Measurements from ENCODE around the gene HOOK1.

- TF ChIP-seq POLR2AphosphoS5 (IDR thresholded peaks at IDR 0.05; ENCODE audit: borderline replicate concordance, low read depth, low read length) (no peak), EZH2 (IDR thresholded peaks at IDR 0.05) (no peak), FOXP2 (optimal IDR thresholded peaks at IDR 0.05; ENCODE audit: control extremely low read depth, extremely low read length, insufficient read depth) (no peak)
Measured at GRCh38 chr1:59908084-59908483, 93.3 kb downstream of the HOOK1 start.
